GM08714 (cell line): ENCODE data around the gene PLN.

ENCODE experiments used
- H3K4me3 ChIP-seq: fragments of 200-500 bp; sonication (Bioruptor generic); 2 replicates; pipeline ENCODE4 v1.5.1; 2014; ENCODE audit warnings: mild to moderate bottlenecking, low read length, inconsistent platforms
- ZNF274 ChIP-seq: IDR thresholded peaks from 2 replicates; pipeline ENCODE4 v1.6.1; 2012; ENCODE audit warnings: mild to moderate bottlenecking, low read depth, low read length

Gene PLN

DNA sequence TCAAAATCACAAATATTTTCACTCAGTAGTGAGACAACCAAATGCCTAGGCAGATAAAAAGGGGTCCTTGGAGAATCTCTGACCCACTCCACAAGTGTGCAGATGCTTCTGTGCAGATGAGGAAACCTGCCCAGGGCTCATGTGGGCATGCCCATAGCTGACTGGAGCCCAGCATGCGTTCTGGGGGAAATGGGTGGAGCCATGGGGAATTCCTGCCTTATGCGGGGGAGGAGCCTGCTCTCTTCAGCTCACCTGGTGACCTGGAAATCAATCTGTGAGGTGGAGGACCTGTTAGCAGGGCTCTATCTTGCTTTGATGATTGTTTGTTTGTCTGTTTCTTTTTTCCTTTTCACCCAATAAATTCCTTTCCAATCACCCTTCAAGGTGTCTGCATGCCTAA is 23.4 kb upstream of the PLN start:
- H3K4me3 ChIP-seq: no peak overlapping the region
- no peak for TF ChIP-seq ZNF274

GRCh38 chr6:118525913-118526780 is 21.9 kb upstream of the PLN start:
- no peak overlapping the region for H3K4me3 ChIP-seq
- no peak for TF ChIP-seq ZNF274

GRCh38 chr6:118528129-118528528 is 20.0 kb upstream of the PLN start:
- no peak for TF ChIP-seq ZNF274
- H3K4me3 ChIP-seq: no peak overlapping the region

DNA sequence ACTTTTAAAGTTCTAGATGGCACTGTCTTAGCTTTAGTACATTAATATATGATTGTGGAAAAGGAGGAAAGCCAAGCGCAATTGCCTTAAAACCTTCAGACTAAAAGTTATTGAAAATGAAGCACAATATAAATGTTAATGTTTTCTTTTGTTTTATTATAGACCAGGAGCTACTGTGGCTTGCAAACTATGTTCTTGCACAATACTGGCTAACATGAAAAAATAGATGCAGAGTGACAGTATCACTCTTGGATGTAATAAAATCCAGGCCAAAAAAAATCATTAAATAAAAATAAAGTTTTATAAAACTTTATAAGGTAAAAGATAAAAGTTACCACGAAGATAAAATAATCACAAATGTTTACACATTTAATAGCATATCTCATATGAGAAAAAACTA is 18.3 kb upstream of the PLN start:
- TF ChIP-seq ZNF274: no peak

GRCh38 chr6:118530942-118531341 is 17.2 kb upstream of the PLN start:
- TF ChIP-seq ZNF274: no peak
- no peak overlapping the region for H3K4me3 ChIP-seq

More for the DNA sequence above, 18.3 kb upstream of the PLN start:
- H3K4me3 ChIP-seq: no peak overlapping the region

DNA sequence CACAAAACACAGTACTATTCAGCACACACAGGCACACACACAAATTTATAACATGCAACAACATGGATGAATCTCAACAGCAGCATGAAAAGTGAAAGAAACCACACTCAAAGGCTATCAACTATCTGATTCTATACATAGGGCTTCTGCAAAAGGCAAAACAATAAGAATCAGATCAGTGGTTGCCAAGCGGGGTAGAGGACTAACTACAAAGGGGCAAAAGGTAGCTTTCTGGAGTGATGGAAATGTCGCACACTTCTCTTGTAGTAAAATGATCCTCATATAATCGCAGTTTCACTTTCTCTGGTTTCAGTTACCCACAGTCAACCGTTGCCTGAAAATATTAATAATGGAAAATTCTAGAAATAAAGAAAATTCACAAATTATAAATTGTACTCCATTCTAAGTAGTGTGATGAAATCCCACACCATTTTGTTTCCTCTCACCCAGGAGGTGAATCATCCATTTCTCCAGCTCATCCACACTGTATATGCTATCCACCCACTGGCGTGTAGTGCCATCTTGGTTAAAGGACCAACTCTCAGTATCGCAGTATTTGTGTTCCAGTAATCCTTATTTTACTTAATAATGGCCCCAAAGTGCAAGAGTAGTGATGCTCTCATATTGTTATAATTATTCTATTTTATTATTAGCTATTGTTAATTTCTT is 12.8 kb upstream of the PLN start:
- no peak for TF ChIP-seq ZNF274
- H3K4me3 ChIP-seq: no peak overlapping the region

DNA sequence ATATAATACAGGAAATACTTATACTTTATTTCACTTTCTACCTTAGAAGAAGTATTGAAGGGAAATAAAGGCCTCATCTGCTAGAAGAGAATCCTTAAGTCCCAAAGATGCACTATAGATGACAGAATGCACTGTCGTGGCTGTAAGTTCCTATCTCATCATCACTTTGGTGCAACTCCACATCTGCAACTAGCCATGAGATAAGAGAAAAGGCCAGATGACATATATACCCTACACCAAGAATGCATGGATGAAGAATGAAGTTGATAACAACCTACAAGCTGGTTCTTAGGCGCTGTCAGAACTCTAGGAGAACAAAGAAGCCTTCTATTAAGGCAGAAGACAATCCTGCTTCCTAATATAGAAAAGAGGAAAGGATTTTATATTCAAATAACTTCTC is 11.6 kb upstream of the PLN start:
- no peak for TF ChIP-seq ZNF274
- H3K4me3 ChIP-seq: no peak overlapping the region

DNA sequence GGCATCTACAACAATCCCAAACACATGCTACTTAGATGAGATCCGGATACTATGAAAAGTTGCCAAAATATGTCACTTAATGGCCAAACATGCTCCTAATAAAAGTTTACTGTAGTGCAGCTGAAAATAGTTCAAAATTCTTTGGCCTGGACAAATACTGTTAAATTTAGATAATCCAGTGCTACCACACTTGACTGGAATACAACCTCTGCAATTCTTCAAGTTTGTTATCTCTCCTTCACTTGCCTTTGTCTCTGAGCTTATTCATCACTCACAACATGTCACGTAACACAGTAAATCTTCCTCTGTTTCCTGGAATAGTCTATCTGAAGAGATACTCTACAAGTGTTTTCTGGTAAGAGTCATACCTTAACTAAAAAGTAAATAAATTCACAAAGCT is 10.5 kb upstream of the PLN start:
- no peak for TF ChIP-seq ZNF274
- H3K4me3 ChIP-seq: no peak overlapping the region

DNA sequence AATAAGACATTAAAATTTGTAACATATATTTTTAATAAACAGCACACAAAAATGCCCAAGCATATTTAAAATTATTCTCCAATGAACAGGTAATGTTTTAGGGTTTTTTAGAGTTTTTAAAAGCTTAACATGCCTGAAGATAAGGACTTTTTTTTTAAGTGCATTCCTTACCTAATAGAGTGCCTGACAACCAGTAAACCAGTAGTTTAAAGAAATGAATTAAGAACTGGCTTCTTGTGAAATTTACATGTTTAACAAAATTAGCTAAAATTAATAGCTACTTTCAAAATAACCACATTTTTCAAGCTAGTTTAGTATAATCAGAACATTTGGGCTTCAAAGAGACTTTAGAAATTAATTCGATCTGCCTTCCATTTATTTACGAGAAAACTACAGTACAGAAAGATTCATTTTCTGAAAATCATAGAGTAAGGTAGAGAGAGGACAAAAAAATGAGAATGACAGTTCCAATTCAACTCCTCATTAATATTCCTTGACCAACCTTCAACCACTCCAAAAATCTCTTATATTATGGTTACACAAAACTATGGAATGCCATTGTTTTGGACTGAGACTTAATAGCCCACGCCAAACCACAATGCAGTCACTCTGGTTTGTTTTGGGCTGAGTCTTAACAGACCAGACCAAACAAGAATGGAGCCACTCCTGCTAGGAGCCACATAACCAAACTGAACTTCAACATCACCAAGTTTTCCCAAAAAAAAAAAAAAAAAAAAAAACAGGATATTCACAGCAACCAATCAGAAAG is 5.7 kb upstream of the PLN start:
- TF ChIP-seq ZNF274: no peak
- H3K4me3 ChIP-seq: no peak overlapping the region

GRCh38 chr6:118544105-118544504 is 4.0 kb upstream of the PLN start:
- H3K4me3 ChIP-seq: no peak overlapping the region
- TF ChIP-seq ZNF274: no peak

DNA sequence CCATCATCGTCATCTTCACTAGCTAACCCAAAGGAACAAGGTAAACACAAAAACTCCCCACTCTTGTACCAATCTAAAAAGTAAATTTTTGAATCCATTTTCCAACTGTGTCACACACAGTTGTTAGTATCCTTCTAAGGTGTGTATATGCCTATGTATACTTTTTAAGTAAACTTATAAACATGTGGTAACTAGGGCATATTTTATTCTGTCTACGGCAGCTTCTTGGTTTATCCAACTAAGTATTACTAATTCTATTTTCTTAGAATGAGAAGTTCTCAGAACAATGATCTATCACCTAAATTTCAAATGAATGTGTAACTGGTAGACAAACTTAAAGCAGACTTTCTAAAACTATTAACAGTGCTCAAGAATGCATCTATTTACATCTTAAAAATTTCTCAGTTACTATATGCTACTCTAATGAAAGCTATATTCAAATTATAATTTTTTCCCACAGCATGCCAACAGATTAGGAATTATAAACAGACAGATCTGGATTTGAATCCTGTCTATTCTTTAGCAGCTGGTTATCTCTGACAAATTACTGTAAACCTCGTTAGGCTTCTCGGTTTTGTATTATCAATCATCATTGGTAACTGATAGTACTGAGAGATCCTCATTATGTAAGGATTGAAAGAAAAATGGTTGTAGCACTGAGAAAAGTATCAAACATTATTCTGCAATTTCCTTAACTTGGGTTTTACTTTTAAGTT is 1.8 kb upstream of the PLN start:
- no peak overlapping the region for H3K4me3 ChIP-seq
- TF ChIP-seq ZNF274: no peak

DNA sequence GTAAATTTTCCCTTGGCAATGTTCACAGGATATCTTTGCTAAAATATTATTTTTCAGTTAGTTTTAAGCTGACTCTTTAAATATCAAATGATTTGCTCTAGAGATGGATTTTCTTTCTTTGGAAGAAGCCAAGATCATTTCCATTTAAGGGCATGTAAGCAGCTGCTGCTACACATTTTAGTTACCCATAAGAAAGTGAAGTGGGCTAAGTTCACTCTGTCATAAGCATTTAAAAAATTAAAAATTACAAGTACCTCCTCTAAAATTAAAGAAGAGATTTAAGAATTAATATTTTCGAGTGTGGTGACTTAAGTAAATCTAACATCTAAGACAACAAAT is 1.2 kb upstream of the PLN start:
- no peak overlapping the region for H3K4me3 ChIP-seq
- TF ChIP-seq ZNF274: no peak

GRCh38 chr6:118548613-118549012 is 517 bp downstream of the PLN start:
- H3K4me3 ChIP-seq: no peak overlapping the region
- no peak for TF ChIP-seq ZNF274

- no peak overlapping the region for H3K4me3 ChIP-seq
- no peak for TF ChIP-seq ZNF274
Measured at GRCh38 chr6:118551063-118552053, 3.3 kb downstream of the PLN start.
